ENCODE measurements around the gene IMPA2.

The IMPA2 gene

DNA sequence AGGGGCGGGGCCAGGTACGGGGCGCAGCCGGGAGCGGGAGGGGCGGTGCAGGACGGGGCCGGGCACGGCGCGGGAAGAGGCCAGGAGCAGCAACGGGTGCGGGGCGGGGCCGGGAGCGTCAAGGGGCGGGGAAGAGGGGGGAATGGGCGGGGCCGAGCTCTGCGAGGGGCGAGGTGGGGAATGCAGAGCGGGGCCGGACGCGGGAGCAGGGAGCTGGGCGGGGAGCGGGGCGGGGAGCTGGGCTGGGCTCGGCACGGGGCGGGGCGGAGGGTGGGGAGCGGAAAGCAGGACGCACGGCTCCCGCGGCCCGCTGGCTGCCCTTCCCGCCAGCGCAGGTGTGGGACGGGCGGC lies at the start of gene IMPA2:
Gene IMPA2, plus strand, starts transcription at position 316 of the 351 bp plus-strand sequence. CDS start 163 bp downstream, outside the sequence.
- no peak for TF ChIP-seq GATA2 (IDR thresholded peaks at IDR 0.05; ENCODE audit: low read depth, low read length)
- no peak for TF ChIP-seq GATA3 (IDR thresholded peaks at IDR 0.05; ENCODE audit: low read depth, low read length)

DNA sequence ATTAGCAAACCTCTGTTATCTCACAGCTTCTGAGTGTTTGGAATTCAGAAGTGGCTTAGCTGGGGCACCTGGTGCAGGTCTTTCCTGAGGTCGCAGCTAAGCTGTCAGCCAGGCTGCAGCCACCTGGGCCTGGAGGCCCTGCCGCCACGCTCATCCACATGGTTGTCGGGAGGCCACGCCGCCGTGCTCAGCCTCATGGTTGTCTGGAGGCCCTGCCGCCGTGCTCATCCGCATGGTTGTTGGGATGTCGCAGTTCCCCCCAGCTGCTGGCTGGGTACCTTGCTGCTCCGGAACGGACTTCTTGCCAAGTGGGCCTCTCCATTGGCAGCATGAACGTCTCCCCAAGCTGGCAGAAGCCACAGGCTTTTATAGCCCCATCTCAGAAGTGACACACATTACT lies 48.9 kb upstream of the IMPA2 start:
- TF ChIP-seq GATA3 (IDR thresholded peaks at IDR 0.05; ENCODE audit: low read depth, low read length) (no peak), GATA2 (IDR thresholded peaks at IDR 0.05; ENCODE audit: low read depth, low read length) (no peak)

DNA sequence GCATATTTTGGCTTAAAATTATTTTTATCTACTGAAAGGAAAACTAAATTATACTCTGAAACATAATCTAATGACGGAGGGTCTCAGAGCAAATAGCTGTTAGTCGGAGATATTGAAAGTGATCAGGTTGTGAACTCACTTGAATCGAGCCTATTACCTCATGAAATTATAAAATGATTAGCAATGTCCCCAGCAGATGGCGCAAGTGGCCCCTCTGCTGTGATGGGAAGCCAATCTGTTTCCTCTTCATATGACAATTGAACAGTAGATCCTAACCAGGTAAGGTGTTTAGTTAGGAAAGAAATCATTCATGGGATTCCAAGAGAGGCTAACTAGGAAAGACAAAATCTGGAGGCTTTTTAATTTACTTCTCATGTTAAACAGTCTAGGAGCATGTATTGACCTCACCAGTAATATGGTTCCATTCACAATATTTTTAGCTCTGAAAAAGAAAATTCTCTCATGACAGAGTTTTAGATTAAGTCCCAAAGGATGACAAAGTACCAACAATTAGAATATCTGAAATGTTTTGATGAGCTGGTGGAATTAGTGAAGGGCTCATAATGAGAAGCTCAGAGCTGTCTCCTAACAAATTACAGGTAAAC lies 43.3 kb upstream of the IMPA2 start:
- no peak for TF ChIP-seq GATA3 (IDR thresholded peaks at IDR 0.05; ENCODE audit: low read depth, low read length)
- no peak for TF ChIP-seq GATA2 (IDR thresholded peaks at IDR 0.05; ENCODE audit: low read depth, low read length)

DNA sequence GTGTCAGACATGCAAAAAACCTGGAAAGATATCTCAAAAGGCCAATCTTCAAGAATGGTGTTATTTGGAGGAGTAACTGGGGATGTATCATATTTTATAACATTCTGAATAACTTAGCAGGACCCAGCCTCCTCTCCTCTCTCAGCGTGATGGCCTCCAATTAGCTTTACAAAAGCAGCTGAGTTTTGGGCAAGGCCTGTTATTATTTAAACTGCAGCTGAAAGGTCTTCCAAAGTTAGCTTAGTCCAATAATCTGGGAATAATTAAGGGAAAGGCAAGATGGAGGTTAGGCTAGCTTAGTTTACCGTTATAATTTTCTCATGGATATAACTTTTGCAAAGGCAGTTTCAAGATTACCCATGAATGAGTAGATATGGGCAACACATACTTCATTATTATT lies 40.4 kb upstream of the IMPA2 start:
- no peak for TF ChIP-seq GATA3 (IDR thresholded peaks at IDR 0.05; ENCODE audit: low read depth, low read length)
- no peak for TF ChIP-seq GATA2 (IDR thresholded peaks at IDR 0.05; ENCODE audit: low read depth, low read length)

DNA sequence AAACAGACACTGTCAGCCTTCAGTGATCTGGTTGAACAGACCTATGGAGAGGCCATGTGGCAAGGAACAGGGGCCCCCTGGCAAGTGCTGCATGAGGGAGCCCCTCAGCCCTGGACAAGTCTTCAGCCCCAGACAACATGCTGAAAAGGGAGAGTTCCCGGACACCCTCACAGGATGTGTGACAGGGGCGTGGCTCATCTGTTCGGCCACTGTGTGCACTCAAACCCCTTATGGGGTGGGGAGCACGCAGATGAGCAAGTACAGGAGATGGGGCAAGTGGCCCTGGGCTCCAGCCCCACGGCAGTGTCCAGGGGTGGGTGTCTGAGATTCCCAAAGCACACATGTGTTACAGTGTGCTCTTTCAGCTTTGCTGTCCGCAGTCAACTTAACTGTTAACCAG lies 37.8 kb upstream of the IMPA2 start:
- TF ChIP-seq GATA2 (IDR thresholded peaks at IDR 0.05; ENCODE audit: low read depth, low read length) = no peak
- no peak for TF ChIP-seq GATA3 (IDR thresholded peaks at IDR 0.05; ENCODE audit: low read depth, low read length)

DNA sequence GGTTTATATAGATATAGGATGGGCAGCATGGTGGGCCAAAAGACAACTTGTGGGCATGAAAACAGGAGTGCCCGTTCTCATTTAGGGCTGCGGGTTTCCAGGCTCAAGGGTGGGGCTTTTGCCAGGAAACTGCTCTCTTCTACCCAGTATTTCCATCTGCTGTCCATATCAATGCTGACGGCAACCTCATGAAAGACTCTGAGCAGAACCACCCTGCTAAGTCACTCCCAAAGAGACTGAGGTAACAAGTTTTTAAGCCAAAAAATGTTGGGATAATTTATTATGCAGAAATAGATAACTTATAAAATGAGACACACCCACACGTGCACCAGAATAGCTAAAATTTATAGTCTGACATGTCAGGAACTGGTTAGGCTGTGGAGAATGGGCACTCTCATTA lies 37.1 kb upstream of the IMPA2 start:
- TF ChIP-seq GATA2 (IDR thresholded peaks at IDR 0.05; ENCODE audit: low read depth, low read length) (no peak), GATA3 (IDR thresholded peaks at IDR 0.05; ENCODE audit: low read depth, low read length) (no peak)

DNA sequence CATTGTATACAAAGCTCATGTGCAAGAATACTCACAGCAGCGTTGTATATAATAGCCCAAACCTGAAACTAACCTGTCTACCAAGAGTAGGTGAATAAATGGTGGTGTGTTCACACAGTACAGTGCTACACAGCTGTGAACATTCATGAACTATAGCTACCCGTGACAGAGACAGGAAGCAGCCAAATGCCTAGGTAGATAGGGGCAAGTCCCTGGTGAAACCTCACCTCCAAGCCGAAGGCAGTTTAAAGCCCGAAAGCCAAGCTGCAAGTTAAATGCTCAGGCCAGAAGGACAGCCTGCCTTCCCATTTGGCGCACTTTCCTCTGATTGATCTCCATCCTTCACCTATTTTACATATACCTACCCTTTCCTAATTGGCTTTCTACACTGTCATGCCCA lies 36.5 kb upstream of the IMPA2 start:
- TF ChIP-seq GATA2 (IDR thresholded peaks at IDR 0.05; ENCODE audit: low read depth, low read length) (no peak), GATA3 (IDR thresholded peaks at IDR 0.05; ENCODE audit: low read depth, low read length) (no peak)

DNA sequence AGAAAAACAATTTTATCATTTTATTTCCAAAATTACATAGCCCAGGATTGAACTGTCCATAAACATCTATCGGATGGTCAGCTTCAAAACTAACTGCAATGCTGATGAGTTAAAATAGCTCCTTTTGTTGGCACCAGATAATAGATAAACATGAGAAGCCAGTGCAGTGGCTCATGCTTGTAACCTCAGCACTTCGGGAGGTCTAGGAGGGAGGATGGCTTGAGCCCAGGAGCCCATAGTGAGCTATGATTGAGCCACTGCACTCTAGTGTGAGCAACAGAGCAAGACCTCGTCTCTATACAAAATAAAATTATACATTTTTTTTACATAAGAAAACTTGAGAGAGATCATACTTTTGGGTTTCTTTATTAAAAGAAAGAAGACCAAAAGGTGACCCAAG lies 34.6 kb upstream of the IMPA2 start:
- TF ChIP-seq GATA3 (IDR thresholded peaks at IDR 0.05; ENCODE audit: low read depth, low read length) = no peak
- no peak for TF ChIP-seq GATA2 (IDR thresholded peaks at IDR 0.05; ENCODE audit: low read depth, low read length)

DNA sequence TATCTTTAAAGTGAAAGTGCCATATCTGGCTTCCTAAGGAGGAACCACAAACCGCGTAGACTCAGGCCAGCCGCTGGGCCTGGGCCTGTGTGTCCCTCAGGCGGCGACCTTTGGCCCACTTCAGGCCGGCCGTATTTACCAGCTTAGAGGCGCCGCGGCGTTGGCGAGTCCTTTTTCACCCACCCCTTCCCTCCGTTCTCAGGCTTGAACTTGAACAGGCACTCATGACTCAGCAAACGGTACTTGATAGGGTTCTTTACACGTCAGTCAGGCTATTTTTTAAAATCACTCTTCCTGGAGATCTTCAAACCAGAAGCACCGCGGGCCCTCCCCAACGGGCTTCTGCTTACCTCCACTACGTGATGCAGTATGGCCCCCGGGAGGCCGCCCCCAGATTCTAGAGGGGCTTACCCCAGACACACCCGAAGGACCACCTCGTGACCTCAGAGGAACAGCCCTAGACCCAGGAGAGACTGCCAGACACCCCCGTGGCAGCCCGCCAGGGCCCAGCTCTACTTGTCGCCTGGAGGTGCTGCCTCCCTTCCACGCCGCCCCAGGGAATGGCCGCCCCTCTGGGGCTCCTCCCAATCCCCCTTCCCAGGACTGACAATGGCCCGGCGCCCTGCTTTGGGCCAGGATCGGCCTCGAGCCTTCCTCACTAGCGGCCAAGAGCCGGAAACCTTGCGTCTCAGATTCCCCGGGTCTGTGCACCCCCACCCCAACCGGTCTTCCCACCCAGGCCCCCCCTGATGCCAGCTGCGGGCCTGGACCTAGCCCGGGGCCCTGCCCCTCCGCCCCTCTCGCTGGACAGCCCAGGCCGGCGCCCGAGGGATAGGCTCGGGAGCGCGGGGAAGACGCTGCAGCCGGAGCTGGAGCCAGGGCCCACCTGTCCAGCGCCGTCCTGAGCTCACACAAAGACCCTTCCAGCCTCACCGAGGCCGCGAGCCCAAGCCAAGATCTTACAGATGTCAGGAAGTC lies 33.8 kb upstream of the IMPA2 start:
- no peak for TF ChIP-seq GATA2 (IDR thresholded peaks at IDR 0.05; ENCODE audit: low read depth, low read length)
- no peak for TF ChIP-seq GATA3 (IDR thresholded peaks at IDR 0.05; ENCODE audit: low read depth, low read length)

DNA sequence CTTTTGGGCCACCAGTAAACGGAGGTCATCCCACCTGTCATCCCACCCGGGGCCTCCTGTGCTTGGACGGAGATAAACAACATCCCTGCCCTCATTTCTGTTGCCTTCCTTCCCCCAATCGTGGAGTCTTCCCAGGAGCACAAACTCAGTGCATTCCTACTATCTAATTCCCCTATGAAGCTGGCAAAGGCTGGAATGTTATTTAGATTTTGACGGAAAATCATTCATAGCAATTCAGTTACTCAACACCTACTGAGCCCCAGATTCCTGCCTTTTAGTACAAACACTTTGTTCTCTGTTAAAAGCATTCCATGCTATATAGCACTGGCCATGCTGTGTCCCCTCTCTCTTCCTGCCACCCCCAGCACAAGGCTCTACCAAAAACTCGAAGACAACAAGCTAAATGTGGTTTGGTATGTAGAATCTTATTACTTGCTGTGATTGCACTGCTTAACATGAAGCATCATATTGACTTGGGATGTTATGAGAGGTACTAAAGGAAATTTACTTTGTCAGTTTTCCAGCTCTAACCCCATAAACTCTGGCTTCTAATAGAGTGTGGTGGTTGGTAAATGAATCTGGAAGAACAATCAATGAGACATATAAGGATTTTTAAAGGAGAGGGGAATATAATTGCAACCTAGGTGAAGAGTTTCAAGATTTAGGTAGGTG lies 32.3 kb upstream of the IMPA2 start:
- TF ChIP-seq GATA2 (IDR thresholded peaks at IDR 0.05; ENCODE audit: low read depth, low read length) (no peak), GATA3 (IDR thresholded peaks at IDR 0.05; ENCODE audit: low read depth, low read length) (no peak)

DNA sequence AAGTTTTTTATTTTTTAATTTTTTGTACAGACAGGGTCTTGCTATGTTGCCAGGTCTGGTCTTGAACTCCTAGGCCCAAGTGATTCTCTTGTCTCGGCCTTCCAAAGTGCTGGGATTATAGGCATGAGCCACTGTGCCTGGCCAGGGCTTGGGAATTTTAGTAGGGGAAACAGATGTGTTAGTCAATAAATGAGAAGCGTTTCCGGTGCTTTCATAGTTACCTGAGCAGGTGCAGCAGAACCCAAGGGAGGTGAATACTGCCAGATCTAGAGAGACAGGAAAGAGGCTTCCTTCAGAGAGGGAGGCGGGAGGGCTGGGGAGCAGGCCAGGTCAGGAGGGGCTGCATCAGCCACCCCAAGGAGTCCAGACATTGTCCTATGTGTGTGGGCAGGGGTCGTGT lies 30.5 kb upstream of the IMPA2 start:
- no peak for TF ChIP-seq GATA3 (IDR thresholded peaks at IDR 0.05; ENCODE audit: low read depth, low read length)
- no peak for TF ChIP-seq GATA2 (IDR thresholded peaks at IDR 0.05; ENCODE audit: low read depth, low read length)

DNA sequence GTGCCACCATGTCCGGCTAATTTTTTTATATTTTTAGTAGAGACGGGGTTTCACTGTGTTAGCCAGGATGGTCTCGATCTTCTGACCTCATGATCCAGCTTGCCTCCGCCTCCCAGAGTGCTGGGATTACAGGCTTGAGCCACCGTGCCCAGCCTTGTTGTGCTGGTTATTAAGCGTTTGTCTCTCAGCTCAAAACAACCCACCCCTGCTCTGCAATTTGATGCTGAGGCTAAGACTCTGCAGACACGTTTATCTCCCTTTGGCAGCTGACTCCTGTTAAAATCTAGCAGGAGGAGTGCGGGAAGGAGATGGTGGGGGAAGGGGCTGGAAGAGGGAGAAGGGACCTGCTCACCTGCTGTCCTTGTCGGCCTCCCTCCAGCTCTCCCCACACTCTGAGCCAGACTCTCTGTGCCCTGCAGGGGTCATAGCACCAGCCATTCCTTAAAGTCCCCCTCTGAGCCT lies 29.9 kb upstream of the IMPA2 start:
- TF ChIP-seq GATA3 (IDR thresholded peaks at IDR 0.05; ENCODE audit: low read depth, low read length) (no peak), GATA2 (IDR thresholded peaks at IDR 0.05; ENCODE audit: low read depth, low read length) (no peak)

DNA sequence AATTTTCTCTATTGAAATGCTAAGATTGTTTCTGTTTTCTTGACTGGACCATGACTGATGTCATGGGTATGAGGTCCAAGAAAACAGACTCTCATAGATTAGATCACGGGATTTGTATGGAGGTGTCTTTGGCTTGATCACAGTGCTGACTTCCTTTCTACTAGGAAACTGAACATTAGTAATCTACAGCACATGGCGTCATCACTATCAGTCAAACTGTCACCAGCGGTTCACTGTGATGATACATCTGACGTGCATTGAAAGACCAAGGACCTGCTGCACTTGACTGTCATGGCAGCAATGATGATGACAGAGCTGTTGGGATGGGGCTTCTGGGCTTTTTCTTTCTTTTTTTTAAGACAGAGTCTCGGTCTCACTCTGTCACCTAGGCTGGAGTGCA lies 28.2 kb upstream of the IMPA2 start:
- TF ChIP-seq GATA2 (IDR thresholded peaks at IDR 0.05; ENCODE audit: low read depth, low read length) (no peak), GATA3 (IDR thresholded peaks at IDR 0.05; ENCODE audit: low read depth, low read length) (no peak)

DNA sequence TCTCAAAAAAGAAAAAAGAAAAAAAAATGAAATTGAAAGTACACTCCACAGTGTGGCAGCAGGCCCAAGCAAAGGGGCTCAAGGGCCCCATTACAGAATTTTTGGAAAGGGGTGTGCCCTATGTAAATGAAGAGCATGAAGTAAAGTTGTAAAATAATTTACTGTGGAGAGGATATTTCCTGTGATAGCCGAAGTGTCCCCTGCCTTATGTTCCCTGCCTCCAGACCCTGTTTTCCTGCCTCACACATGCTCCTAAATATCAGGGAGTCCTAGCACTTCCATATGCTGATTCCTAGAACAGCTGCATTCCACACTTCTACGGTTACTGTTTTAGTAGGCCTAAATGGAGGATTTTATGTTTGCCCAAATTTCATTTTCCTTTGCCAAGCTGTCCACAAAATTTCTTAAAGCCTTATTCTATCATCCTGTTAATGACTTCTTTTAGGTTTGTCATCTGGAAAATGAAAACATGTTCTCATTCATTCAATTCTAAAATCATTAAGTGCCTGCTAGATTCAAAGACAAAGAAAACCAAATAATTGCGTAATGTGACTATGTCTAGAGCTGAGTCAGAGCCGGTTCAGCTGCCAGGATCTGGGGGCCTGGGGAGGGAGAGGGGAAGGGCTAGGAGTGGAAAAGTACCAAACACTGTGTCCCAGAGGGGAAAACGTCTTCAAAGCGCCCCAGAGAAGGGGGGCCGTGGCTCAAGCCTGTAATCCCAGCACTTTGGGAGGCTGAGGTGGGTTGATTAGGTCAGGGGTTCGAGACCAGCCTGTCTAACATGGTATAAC lies 25.9 kb upstream of the IMPA2 start:
- TF ChIP-seq GATA3 (IDR thresholded peaks at IDR 0.05; ENCODE audit: low read depth, low read length) = no peak

Data from SH-SY5Y (cell line).